WTC11 (cell line): ENCODE results near the gene SULT2A1. TPM values are rescaled to one million over a fixed set of nuclear protein-coding genes. Genes with fewer than 3 reads are reported as not detected.

Experiments used
- ATAC-seq: fragments of 200-7000 bp; cut with Tn5 transposase; 2 replicates; pipeline ENCODE4 v1.10.0; 2021; ENCODE audit warnings: mild to moderate bottlenecking, moderate library complexity
- CTCF ChIA-PET: fragments of 300-600 bp; sonication (Branson Sonifier 250); formaldehyde crosslinking; loops from one replicate; lab custom pipeline; 2021; ENCODE audit warnings: antibody characterized with exemption; lab: Charles Lee
- POLR2A ChIA-PET: fragments of 350-600 bp; sonication (Branson Sonifier 250); formaldehyde crosslinking; loops from one replicate; lab custom pipeline; 2021; ENCODE audit warnings: antibody characterized with exemption; lab: Charles Lee
- DNase-seq: peaks from one replicate; pipeline ENCODE4 v3.0.0; 2021; ENCODE audit warnings: low spot score
- H3K27ac Mint-ChIP-seq: 2 replicates; pipeline ENCODE4 v1.8.0; 2021; ENCODE audit warnings: mixed read lengths
- H3K27me3 Mint-ChIP-seq: 2 replicates; pipeline ENCODE4 v1.8.0; 2021; ENCODE audit warnings: low read depth, mild to moderate bottlenecking, moderate library complexity, mixed read lengths
- H3K36me3 Mint-ChIP-seq: 2 replicates; pipeline ENCODE4 v1.8.0; 2021; ENCODE audit warnings: mixed read lengths
- H3K4me1 Mint-ChIP-seq: 2 replicates; pipeline ENCODE4 v1.8.0; 2022; ENCODE audit warnings: mixed read lengths
- H3K4me3 Mint-ChIP-seq: 2 replicates; pipeline ENCODE4 v1.8.0; 2021; ENCODE audit warnings: mild to moderate bottlenecking, moderate library complexity, mixed read lengths
- H3K9me3 Mint-ChIP-seq: 2 replicates; pipeline ENCODE4 v1.8.0; 2021; ENCODE audit warnings: mixed read lengths
- ATF6 ChIP-seq: sonication (generic); formaldehyde crosslinking; IDR thresholded peaks from 2 replicates; pipeline ENCODE4 v1.8.1; 2023; ENCODE audit warnings: mild to moderate bottlenecking, missing genetic modification reagents
- CREM ChIP-seq: sonication (generic); formaldehyde crosslinking; IDR thresholded peaks from 2 replicates; pipeline ENCODE4 v1.8.1; 2022; ENCODE audit warnings: mild to moderate bottlenecking, missing genetic modification reagents, moderate library complexity
- CTCF ChIP-seq: fragments of 200-600 bp; IDR thresholded peaks from 2 replicates; pipeline ENCODE4 v1.8.0; 2022; ENCODE audit warnings: antibody characterized with exemption
- E2F4 ChIP-seq: sonication (generic); formaldehyde crosslinking; IDR thresholded peaks from 2 replicates; pipeline ENCODE4 v1.8.1; 2022; ENCODE audit warnings: low read depth, mild to moderate bottlenecking, moderate library complexity, missing genetic modification reagents, borderline replicate concordance
- FOXJ3 ChIP-seq: sonication (generic); formaldehyde crosslinking; IDR thresholded peaks from 2 replicates; pipeline ENCODE4 v1.9.0; 2021; ENCODE audit warnings: missing genetic modification reagents, mild to moderate bottlenecking, borderline replicate concordance
- FOXK1 ChIP-seq: sonication (generic); formaldehyde crosslinking; IDR thresholded peaks from 2 replicates; pipeline ENCODE4 v1.8.0; 2022; ENCODE audit warnings: mild to moderate bottlenecking, moderate library complexity, missing genetic modification reagents
- FOXP1 ChIP-seq: sonication (generic); formaldehyde crosslinking; IDR thresholded peaks from 2 replicates; pipeline ENCODE4 v1.8.0; 2022; ENCODE audit warnings: missing genetic modification reagents, mild to moderate bottlenecking, moderate library complexity, borderline replicate concordance
- GABPB1 ChIP-seq: sonication (generic); formaldehyde crosslinking; IDR thresholded peaks from 2 replicates; pipeline ENCODE4 v1.8.1; 2023; ENCODE audit warnings: mild to moderate bottlenecking, missing genetic modification reagents
- HMGXB4 ChIP-seq: sonication (generic); formaldehyde crosslinking; IDR thresholded peaks from 2 replicates; pipeline ENCODE4 v1.8.1; 2023; ENCODE audit warnings: mild to moderate bottlenecking, moderate library complexity, missing genetic modification reagents
- IRF2 ChIP-seq: sonication (generic); formaldehyde crosslinking; IDR thresholded peaks from 2 replicates; pipeline ENCODE4 v1.8.0; 2022; ENCODE audit warnings: low read depth, missing genetic modification reagents, borderline replicate concordance
- NFE2L1 ChIP-seq: sonication (generic); formaldehyde crosslinking; IDR thresholded peaks from 2 replicates; pipeline ENCODE4 v1.8.1; 2023; ENCODE audit warnings: missing genetic modification reagents
- NR3C1 ChIP-seq: sonication (generic); formaldehyde crosslinking; conservative IDR thresholded peaks from 2 replicates; pipeline ENCODE4 v1.8.1; 2023; ENCODE audit warnings: low read depth, mild to moderate bottlenecking, missing genetic modification reagents
- RELA ChIP-seq: sonication (generic); formaldehyde crosslinking; IDR thresholded peaks from 2 replicates; pipeline ENCODE4 v1.8.1; 2022; ENCODE audit warnings: missing genetic modification reagents, mild to moderate bottlenecking, borderline replicate concordance
- TEAD1 ChIP-seq: sonication (generic); formaldehyde crosslinking; IDR thresholded peaks from 2 replicates; pipeline ENCODE4 v1.8.0; 2022; ENCODE audit warnings: mild to moderate bottlenecking, missing genetic modification reagents
- ZNF232 ChIP-seq: sonication (generic); formaldehyde crosslinking; IDR thresholded peaks from 2 replicates; pipeline ENCODE4 v1.8.0; 2022; ENCODE audit warnings: mild to moderate bottlenecking, missing genetic modification reagents
- total RNA-seq: library from RNA; stranded (reverse); gene quantifications from 3 replicates; pipeline ENCODE4 v1.2.3, GENCODE V29; 2021
- TF ChIP-seq, protein P1 (sequence below): sonication (generic); formaldehyde crosslinking; IDR thresholded peaks from 2 replicates; pipeline ENCODE4 v1.8.1; 2022; ENCODE audit warnings: low read depth, missing genetic modification reagents, borderline replicate concordance
- TF ChIP-seq, protein P2 (sequence below): sonication (generic); formaldehyde crosslinking; IDR thresholded peaks from 2 replicates; pipeline ENCODE4 v1.8.0; 2023; ENCODE audit warnings: mild to moderate bottlenecking, missing genetic modification reagents
- TF ChIP-seq, protein P3 (sequence below): sonication (generic); formaldehyde crosslinking; IDR thresholded peaks from 2 replicates; pipeline ENCODE4 v1.8.0; 2022; ENCODE audit warnings: missing genetic modification reagents
- TF ChIP-seq, protein P4 (sequence below): sonication (generic); formaldehyde crosslinking; IDR thresholded peaks from 2 replicates; pipeline ENCODE4 v1.8.0; 2022; ENCODE audit warnings: mild to moderate bottlenecking, missing genetic modification reagents

SULT2A1 gene
- total RNA-seq, 1 experiment from 2014 or later: 0.31 TPM

GRCh38 chr19:47848823-47849473 lies 37.2 kb downstream of the SULT2A1 start:
- no peaks in the 10 kb centered on the region for H3K36me3 Mint-ChIP-seq
- peaks cover 35% of the 10 kb centered on the region for H3K4me1 Mint-ChIP-seq
- H3K27ac Mint-ChIP-seq: peak overlapping the region; percentile 98
- peak; percentile 19 for ATAC-seq
- H3K9me3 Mint-ChIP-seq: no peaks in the 10 kb centered on the region
- CTCF ChIA-PET: interaction anchor here (0.7 to 3.2 kb wide), 25 partner anchors 9 to 401 kb away, joined by 3 to 54 read pairs (median 9); partner anchors contain the start of genes CRX, EHD2, PLA2G4C and SELENOW
- H3K4me3 Mint-ChIP-seq: peak overlapping the region; percentile 69
- POLR2A ChIA-PET: interaction anchor here (0.6 to 1.7 kb wide), 7 partner anchors 16 to 59 kb away, joined by 3 to 5 read pairs (median 4); no protein-coding TSS in a partner anchor
- peak; percentile 85 for DNase-seq
- H3K27me3 Mint-ChIP-seq: no peaks in the 10 kb centered on the region
- TF ChIP-seq TEAD1: no peak
- TF ChIP-seq ZNF232: no peak
- TF ChIP-seq NR3C1 (CRISPR knock-in tag): no peak
- TF ChIP-seq FOXP1 (CRISPR knock-in tag): no peak
- TF ChIP-seq HMGXB4 (CRISPR knock-in tag): no peak
- TF ChIP-seq, protein P1, sequence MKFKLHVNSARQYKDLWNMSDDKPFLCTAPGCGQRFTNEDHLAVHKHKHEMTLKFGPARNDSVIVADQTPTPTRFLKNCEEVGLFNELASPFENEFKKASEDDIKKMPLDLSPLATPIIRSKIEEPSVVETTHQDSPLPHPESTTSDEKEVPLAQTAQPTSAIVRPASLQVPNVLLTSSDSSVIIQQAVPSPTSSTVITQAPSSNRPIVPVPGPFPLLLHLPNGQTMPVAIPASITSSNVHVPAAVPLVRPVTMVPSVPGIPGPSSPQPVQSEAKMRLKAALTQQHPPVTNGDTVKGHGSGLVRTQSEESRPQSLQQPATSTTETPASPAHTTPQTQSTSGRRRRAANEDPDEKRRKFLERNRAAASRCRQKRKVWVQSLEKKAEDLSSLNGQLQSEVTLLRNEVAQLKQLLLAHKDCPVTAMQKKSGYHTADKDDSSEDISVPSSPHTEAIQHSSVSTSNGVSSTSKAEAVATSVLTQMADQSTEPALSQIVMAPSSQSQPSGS (CRISPR knock-in tag): no peak
- no peak for TF ChIP-seq NFE2L1 (CRISPR knock-in tag)
- no peak for TF ChIP-seq E2F4 (CRISPR knock-in tag)
- no peak for TF ChIP-seq RELA
- no peak for TF ChIP-seq CREM
- no peak for TF ChIP-seq ATF6
- TF ChIP-seq FOXJ3 (CRISPR knock-in tag): no peak
- TF ChIP-seq IRF2 (CRISPR knock-in tag): no peak
- TF ChIP-seq GABPB1: no peak
- TF ChIP-seq FOXK1 (CRISPR knock-in tag): no peak; the same call in 1 of the 2 replicates
- TF ChIP-seq, protein P2, sequence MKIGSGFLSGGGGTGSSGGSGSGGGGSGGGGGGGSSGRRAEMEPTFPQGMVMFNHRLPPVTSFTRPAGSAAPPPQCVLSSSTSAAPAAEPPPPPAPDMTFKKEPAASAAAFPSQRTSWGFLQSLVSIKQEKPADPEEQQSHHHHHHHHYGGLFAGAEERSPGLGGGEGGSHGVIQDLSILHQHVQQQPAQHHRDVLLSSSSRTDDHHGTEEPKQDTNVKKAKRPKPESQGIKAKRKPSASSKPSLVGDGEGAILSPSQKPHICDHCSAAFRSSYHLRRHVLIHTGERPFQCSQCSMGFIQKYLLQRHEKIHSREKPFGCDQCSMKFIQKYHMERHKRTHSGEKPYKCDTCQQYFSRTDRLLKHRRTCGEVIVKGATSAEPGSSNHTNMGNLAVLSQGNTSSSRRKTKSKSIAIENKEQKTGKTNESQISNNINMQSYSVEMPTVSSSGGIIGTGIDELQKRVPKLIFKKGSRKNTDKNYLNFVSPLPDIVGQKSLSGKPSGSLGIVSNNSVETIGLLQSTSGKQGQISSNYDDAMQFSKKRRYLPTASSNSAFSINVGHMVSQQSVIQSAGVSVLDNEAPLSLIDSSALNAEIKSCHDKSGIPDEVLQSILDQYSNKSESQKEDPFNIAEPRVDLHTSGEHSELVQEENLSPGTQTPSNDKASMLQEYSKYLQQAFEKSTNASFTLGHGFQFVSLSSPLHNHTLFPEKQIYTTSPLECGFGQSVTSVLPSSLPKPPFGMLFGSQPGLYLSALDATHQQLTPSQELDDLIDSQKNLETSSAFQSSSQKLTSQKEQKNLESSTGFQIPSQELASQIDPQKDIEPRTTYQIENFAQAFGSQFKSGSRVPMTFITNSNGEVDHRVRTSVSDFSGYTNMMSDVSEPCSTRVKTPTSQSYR (CRISPR knock-in tag): peak; percentile 81; the same call in 1 of the 2 replicates
- TF ChIP-seq, protein P3, sequence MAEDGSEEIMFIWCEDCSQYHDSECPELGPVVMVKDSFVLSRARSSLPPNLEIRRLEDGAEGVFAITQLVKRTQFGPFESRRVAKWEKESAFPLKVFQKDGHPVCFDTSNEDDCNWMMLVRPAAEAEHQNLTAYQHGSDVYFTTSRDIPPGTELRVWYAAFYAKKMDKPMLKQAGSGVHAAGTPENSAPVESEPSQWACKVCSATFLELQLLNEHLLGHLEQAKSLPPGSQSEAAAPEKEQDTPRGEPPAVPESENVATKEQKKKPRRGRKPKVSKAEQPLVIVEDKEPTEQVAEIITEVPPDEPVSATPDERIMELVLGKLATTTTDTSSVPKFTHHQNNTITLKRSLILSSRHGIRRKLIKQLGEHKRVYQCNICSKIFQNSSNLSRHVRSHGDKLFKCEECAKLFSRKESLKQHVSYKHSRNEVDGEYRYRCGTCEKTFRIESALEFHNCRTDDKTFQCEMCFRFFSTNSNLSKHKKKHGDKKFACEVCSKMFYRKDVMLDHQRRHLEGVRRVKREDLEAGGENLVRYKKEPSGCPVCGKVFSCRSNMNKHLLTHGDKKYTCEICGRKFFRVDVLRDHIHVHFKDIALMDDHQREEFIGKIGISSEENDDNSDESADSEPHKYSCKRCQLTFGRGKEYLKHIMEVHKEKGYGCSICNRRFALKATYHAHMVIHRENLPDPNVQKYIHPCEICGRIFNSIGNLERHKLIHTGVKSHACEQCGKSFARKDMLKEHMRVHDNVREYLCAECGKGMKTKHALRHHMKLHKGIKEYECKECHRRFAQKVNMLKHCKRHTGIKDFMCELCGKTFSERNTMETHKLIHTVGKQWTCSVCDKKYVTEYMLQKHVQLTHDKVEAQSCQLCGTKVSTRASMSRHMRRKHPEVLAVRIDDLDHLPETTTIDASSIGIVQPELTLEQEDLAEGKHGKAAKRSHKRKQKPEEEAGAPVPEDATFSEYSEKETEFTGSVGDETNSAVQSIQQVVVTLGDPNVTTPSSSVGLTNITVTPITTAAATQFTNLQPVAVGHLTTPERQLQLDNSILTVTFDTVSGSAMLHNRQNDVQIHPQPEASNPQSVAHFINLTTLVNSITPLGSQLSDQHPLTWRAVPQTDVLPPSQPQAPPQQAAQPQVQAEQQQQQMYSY (CRISPR knock-in tag): no peak
- TF ChIP-seq, protein P4, sequence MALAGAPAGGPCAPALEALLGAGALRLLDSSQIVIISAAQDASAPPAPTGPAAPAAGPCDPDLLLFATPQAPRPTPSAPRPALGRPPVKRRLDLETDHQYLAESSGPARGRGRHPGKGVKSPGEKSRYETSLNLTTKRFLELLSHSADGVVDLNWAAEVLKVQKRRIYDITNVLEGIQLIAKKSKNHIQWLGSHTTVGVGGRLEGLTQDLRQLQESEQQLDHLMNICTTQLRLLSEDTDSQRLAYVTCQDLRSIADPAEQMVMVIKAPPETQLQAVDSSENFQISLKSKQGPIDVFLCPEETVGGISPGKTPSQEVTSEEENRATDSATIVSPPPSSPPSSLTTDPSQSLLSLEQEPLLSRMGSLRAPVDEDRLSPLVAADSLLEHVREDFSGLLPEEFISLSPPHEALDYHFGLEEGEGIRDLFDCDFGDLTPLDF (CRISPR knock-in tag): no peak
- peak; percentile 82 for TF ChIP-seq CTCF
